Neuron (in vitro differentiated cells): ENCODE measurements around the gene CDH13.

ENCODE experiments used
- H2AFZ ChIP-seq: one replicate; pipeline ENCODE4 v1.6.1; 2013; ENCODE audit warnings: low read depth, mild to moderate bottlenecking, inconsistent platforms, low read length, moderate library complexity
- H3K27me3 ChIP-seq: one replicate; pipeline ENCODE4 v1.6.1; 2013; ENCODE audit warnings: low read length; ENCODE audit not compliant: insufficient read depth
- H3K36me3 ChIP-seq: one replicate; pipeline ENCODE4 v1.6.1; 2013; ENCODE audit warnings: low read length; ENCODE audit not compliant: insufficient read depth
- H3K4me1 ChIP-seq: one replicate; pipeline ENCODE4 v1.6.1; 2013; ENCODE audit warnings: low read length; ENCODE audit not compliant: insufficient read depth
- H3K4me3 ChIP-seq: 2 replicates; pipeline ENCODE4 v1.5.1; 2013; ENCODE audit warnings: mild to moderate bottlenecking, low read length, moderate library complexity
- H3K9me3 ChIP-seq: one replicate; pipeline ENCODE4 v1.6.1; 2013; ENCODE audit warnings: low read length

Gene CDH13

DNA sequence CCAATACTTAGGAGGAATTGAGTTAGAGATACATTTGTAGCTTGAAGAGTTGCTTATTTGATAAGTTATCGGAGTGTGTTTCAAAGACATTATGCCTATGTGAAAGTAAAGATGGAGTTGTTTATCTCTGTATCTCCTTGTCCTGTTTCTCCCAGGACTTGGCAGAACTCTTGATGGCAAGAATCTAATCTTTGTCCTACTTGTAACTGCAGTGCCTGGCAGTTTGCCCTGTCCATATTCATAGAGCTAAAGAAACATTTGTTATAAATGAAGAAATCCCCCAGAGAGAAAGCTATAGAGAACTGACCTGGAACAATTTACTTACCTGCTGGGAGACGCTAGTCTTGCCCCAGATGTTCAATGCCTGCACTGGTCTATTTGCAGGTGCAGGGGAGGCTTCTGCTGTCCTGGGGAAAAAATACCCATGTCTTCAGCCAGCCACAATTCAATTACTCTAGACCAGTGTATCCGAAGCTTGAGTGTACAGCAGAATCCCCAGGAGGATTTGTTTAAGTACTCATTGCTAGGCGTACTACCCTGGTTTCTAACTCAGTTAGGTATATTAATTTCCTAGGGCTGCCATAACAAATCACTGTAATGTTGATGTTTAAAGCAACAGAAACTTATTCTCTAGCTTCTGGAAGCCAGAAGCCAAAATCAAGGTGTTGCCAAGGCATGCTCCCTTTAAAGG, 771.0 kb downstream of the CDH13 start:
- H3K4me3 ChIP-seq: no peak overlapping the region
- H3K36me3 ChIP-seq: no peaks in the 10 kb centered on the region
- H3K9me3 ChIP-seq: no peaks in the 10 kb centered on the region
- no peak overlapping the region for H2AFZ ChIP-seq
- H3K27me3 ChIP-seq: no peaks in the 10 kb centered on the region
- H3K4me1 ChIP-seq: no peaks in the 10 kb centered on the region

DNA sequence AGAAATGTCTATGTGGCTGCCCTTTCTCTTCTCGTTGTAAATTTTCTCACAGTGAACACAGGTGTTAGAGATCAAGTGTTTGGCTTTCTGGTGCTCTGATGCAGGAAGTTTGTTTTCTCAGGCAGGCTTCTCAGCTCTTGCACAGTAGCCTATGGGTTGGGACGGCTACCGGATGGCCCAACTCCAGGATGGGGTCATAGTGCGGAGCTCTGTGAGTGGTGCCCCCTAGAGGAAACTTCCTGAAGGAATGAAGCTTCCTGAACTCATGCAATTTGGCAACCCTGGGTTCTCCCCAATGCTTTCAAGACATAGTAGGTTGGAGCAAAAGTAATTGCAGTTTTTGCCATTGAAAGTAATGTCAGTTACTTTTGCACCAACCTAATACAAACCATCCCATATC, 773.5 kb downstream of the CDH13 start:
- Histone ChIP-seq H2AFZ (no peak overlapping the region), H3K36me3 (no peaks in the 10 kb centered on the region), H3K9me3 (no peaks in the 10 kb centered on the region), H3K4me1 (no peaks in the 10 kb centered on the region), H3K4me3 (no peak overlapping the region), H3K27me3 (no peaks in the 10 kb centered on the region)

DNA sequence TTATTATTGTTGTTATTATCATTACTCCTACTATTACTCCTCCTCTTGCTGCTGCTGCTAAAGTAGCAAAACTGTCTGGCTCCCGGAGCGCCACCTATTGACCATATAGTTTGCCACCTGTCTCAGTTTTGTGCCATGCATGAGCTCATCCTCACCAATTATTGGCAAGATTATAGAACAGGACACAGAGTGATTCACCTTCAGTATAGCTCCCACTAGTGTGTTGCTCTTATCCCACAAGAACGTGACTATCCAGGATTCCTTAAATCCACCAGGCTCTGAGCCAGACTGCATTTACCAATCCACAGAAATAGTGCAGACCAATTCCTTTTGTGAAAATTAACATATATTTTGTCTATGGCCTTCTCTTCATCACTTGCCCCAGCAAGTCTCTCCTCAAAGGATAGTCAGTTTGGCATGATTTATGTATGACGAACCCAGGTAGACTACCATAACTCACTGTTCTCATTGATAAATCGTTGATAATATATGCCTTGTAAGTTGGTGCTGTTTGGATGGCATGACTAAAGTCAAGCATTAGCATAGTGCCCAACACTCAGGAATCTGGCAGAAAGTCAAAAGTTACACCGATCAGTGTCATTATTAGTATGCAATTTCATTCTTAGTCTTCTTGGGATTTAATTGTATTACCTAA, 775.5 kb downstream of the CDH13 start:
- Histone ChIP-seq H2AFZ (no peak overlapping the region), H3K4me1 (no peaks in the 10 kb centered on the region), H3K27me3 (no peaks in the 10 kb centered on the region), H3K4me3 (no peak overlapping the region), H3K9me3 (no peaks in the 10 kb centered on the region), H3K36me3 (no peaks in the 10 kb centered on the region)

DNA sequence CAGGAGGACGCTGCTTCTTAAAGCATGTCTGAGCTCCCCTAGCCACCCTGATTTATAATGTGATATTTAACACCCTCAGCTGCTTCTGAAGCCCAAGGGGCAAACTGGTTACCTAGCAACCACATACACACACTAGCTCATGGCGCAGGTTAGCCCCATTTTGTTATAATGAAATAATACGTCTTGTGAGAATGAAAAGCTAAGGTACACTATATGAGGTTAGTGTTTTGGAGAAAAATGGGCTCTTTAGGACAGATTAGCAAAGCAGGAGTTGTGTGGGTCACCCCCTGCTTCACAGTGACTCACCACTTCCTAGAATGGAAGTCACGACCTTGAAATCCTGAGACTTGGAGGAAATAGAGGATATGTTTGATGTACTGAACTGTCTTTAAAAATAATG, 776.2 kb downstream of the CDH13 start:
- Histone ChIP-seq H3K27me3 (no peaks in the 10 kb centered on the region), H3K36me3 (no peaks in the 10 kb centered on the region), H3K4me3 (no peak overlapping the region), H3K4me1 (no peaks in the 10 kb centered on the region), H3K9me3 (no peaks in the 10 kb centered on the region), H2AFZ (no peak overlapping the region)

DNA sequence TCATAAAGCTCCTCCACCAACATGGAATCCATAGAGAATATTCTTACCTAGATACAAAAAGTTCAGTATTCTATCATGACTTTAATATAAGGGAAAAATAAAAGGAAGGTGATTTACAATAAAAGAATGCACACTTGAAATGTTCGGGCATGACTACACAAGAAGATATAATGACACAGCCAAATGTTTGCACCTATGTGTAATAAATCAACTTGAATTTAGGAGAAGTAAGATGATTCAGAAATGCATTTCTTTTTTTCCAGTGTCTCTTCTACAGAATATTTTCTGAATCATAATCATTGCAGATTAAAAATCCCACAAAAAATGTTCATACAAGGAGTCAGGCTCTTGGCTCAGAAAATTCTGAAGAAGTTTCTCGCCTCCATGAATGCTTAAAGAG, 777.0 kb downstream of the CDH13 start:
- Histone ChIP-seq H3K9me3 (no peaks in the 10 kb centered on the region), H3K4me1 (no peaks in the 10 kb centered on the region), H3K36me3 (no peaks in the 10 kb centered on the region), H3K27me3 (no peaks in the 10 kb centered on the region), H2AFZ (no peak overlapping the region), H3K4me3 (no peak overlapping the region)

DNA sequence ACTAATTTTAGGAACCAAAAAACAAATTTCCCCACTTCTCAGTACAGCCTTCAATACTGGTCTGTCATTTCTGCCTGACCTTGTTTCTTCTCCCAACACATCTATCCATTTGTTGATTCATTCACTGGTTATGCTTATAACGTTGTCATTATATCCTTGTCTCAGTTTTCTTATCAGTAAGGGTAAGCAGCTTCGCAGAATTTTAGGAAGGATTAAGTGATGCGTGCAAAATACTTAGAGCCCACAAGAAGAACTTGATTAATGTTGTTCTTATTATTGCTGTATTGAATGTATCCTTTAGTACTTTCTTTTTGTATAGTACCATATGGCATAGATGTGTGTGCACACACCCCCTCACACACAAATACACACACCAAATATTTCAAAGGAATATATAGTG, 777.5 kb downstream of the CDH13 start:
- Histone ChIP-seq H3K9me3 (no peaks in the 10 kb centered on the region), H3K27me3 (no peaks in the 10 kb centered on the region), H3K4me3 (no peak overlapping the region), H2AFZ (no peak overlapping the region), H3K36me3 (no peaks in the 10 kb centered on the region), H3K4me1 (no peaks in the 10 kb centered on the region)

DNA sequence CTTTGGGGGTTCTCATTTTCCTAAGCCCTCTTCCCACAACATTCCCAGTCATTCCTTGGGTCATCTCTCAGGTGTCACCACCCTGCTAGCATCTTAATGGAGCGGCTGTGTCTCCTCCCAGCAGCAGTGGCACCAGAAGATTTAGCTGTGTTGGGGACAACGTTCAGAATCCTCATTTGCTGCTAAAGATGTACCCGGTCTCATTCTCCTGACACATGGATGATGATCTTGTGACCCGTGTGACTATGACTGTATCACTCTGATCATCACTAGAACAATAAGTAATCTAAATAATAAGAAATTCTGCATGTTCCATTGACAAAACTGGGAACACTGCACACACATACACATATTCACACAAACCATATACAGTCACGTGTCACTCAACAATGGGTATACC, 781.2 kb downstream of the CDH13 start:
- no peaks in the 10 kb centered on the region for H3K27me3 ChIP-seq
- no peaks in the 10 kb centered on the region for H3K9me3 ChIP-seq

DNA sequence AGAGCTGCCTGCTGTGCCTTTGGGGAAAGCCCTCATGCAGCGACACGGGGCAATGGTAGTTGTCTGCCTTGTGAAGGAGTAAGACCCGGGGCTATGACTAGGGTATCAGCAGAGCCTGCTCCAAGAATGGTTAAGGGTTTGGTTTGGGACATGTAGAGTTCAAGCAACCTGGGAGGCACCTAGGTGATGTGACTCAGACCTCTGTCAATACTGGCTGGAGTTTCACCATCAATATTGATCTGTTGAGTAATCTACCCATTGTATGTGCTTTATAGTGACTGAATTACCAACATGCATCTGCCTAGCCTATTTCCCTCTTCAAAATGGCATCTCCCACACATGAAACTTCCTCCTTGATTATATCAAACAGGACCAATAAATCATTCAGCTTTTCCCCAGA, 782.6 kb downstream of the CDH13 start:
- H3K27me3 ChIP-seq: no peaks in the 10 kb centered on the region

More for the DNA sequence above, 781.2 kb downstream of the CDH13 start:
- Histone ChIP-seq H3K4me1 (no peaks in the 10 kb centered on the region), H2AFZ (no peak overlapping the region), H3K36me3 (no peaks in the 10 kb centered on the region), H3K4me3 (no peak overlapping the region)

DNA sequence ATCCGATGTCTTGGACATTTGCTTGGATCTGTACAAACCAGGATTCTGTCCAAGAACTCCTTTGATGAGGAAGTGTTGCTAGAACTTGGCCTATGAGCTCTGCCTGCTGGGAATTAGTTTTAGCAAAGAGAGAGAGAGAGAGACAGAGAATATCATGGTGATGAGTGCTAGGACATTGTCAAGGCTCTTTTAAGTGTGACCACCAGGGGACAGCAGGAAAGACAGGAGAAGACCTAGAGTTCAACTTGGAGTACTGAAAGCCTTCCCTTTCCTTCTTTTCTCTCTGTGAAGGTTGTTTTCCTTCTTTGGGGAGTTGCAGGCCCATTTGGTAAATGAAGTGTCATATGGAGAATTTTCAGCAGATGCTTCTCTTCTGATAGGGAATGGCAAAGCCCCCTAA, 791.8 kb downstream of the CDH13 start:
- no peaks in the 10 kb centered on the region for H3K4me1 ChIP-seq
- H3K36me3 ChIP-seq: no peaks in the 10 kb centered on the region
- H2AFZ ChIP-seq: no peak overlapping the region
- no peak overlapping the region for H3K4me3 ChIP-seq
- H3K27me3 ChIP-seq: no peaks in the 10 kb centered on the region
- H3K9me3 ChIP-seq: no peaks in the 10 kb centered on the region

More for the DNA sequence above, 782.6 kb downstream of the CDH13 start:
- Histone ChIP-seq H2AFZ (no peak overlapping the region), H3K4me1 (no peaks in the 10 kb centered on the region), H3K36me3 (no peaks in the 10 kb centered on the region), H3K4me3 (no peak overlapping the region), H3K9me3 (no peaks in the 10 kb centered on the region)

DNA sequence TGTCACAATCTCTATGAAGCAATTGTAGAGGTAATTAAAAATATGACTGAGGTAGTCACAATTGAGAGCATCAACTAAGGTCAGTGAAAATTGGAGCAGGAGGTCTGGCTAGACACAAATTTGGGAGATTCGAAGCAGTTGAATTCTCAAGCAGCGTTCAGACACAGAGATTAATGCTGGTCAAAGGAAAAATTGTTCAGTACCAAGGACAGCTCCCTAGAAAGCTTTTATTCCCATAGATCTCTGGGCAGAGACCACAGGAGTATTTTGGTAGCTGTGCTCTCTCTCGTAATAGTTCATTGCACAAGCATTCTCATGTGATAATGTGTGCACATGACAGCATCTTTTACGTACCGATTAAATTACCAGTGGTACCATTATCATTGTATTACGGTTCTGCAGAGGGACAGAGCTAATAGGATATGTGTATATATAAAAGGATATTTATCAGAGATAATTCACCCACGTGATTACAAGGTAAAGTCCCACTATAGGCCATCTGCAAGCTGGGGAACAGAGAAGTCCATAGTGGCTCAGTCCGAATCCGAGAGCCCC, 793.5 kb downstream of the CDH13 start:
- no peak overlapping the region for H2AFZ ChIP-seq
- H3K4me1 ChIP-seq: no peaks in the 10 kb centered on the region
- no peaks in the 10 kb centered on the region for H3K27me3 ChIP-seq
- H3K4me3 ChIP-seq: no peak overlapping the region
- H3K9me3 ChIP-seq: no peaks in the 10 kb centered on the region
- H3K36me3 ChIP-seq: no peaks in the 10 kb centered on the region

DNA sequence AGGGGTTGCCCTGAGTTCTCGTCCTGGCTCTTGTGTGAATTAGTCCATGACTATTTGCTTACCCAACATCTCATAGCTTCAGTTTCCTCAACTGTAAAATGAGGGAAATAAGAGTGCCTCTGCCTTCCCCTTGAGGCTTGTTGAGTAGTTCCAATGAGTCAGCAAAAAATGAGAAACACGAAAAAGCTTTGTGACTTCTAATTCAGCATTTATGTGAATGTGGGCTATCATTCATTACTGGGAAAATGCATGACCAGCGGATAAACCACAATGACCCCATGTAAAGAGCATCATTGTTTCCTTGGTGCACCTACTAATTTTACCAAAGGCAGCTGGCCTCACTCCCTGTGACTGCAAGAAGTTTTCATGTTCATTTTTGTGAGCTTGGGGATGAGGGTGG, 806.4 kb downstream of the CDH13 start:
- Histone ChIP-seq H3K9me3 (no peaks in the 10 kb centered on the region), H3K36me3 (no peaks in the 10 kb centered on the region), H2AFZ (no peak overlapping the region)

DNA sequence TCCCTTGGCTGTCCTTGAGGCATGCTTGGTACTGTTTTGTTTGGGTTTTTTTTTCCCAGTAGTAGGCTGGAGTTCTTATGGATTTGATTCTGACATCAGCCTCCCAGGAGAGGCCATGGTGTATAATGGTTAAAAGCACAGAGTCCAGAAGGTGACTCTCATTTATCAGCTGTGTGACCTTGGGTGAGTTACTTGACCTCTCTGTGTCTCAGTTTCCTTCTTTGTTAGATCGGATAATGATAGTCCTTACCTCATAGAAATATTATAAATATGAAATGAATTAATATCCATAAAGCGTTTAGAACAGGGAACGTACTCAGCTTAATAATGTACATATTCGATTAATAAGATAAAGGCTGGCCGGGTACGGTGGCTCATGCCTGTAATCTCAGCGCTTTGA, 810.3 kb downstream of the CDH13 start:
- Histone ChIP-seq H3K27me3 (no peaks in the 10 kb centered on the region), H3K9me3 (no peaks in the 10 kb centered on the region), H2AFZ (no peak overlapping the region), H3K36me3 (no peaks in the 10 kb centered on the region), H3K4me1 (no peaks in the 10 kb centered on the region), H3K4me3 (no peak overlapping the region)

More for the DNA sequence above, 806.4 kb downstream of the CDH13 start:
- H3K4me1 ChIP-seq: no peaks in the 10 kb centered on the region
- H3K4me3 ChIP-seq: no peak overlapping the region
- H3K27me3 ChIP-seq: no peaks in the 10 kb centered on the region

DNA sequence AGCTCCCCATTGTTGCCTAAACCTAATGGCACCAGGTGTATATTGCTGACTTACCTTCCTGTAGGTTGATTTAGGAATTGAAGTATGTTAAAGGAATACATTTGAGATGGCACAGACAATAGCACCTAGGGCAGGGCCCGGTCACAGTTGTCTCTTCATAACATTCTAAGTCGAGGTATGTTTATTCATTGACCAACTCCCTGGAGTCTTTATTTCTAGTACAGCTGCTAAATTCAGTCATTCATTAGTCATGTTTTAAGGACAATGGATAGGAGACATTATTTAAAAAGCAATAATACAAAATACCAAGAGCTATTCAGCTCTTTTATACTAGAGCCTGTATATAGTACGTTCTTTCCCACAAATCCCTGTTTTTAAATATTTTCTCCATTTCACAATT, 811.6 kb downstream of the CDH13 start:
- H3K4me3 ChIP-seq: no peak overlapping the region
- no peaks in the 10 kb centered on the region for H3K36me3 ChIP-seq
- H3K4me1 ChIP-seq: no peaks in the 10 kb centered on the region
- H3K27me3 ChIP-seq: no peaks in the 10 kb centered on the region
- no peaks in the 10 kb centered on the region for H3K9me3 ChIP-seq
- no peak overlapping the region for H2AFZ ChIP-seq
